ENCODE measurements around the gene GLYATL1. TPM values are rescaled to one million over a fixed set of nuclear protein-coding genes. Genes with fewer than 3 reads are reported as not detected.

The GLYATL1 gene
- total and polyA plus RNA-seq, 4 experiments from 2014 or later: not detected

DNA sequence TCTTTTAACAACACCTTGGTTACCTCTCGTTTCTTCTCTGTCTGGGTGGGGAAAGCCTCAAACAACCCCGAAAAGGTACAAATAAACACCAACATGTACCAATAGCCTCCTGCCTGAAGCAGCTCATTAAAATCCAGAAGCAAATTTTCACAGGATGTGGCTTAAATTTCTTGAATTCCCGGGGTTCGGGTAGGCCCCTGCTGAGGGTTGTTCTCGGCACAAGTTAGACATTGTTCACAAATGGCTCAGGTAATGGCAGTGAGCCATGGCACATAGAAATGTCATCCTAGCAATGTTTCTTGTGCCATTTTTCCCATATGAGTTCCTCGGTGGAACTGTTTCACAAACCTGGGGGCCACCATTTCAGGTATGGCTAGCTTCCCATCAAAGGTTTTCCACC is 19.7 kb upstream of the GLYATL1 start:
- peaks cover 2 to 5% of the 10 kb centered on the region in 2 donors for H3K27me3 Mint-ChIP-seq
- no peaks in the 10 kb centered on the region for H3K27me3 ChIP-seq (ENCODE audit: insufficient read depth, low read length)
- H3K4me1 Mint-ChIP-seq: peaks cover 5 to 9% (median 9%) of the 10 kb centered on the region in 4 donors
- H3K36me3 ChIP-seq (ENCODE audit: insufficient read depth, low read length): no peaks in the 10 kb centered on the region
- H3K9me3 ChIP-seq (ENCODE audit: control insufficient read depth in 1 of 2, low read length in 2 of 2): peaks cover 0 to 10% of the 10 kb centered on the region in 2 donors
- intact Hi-C loops (cut with micrococcal nuclease): no loop called here
- no peak overlapping the region for H3K27ac ChIP-seq (ENCODE audit: low read depth, low read length)
- H3K9me3 Mint-ChIP-seq: peaks cover 0 to 28% (median 18%) of the 10 kb centered on the region in 8 donors
- no peaks in the 10 kb centered on the region for H3K36me3 Mint-ChIP-seq
- no peak overlapping the region for H3K4me3 ChIP-seq (ENCODE audit: low read length in 2 of 2)
- ChIA-PET CTCF (ENCODE audit: partially characterized antibody) (no interaction called here), POLR2A (ENCODE audit: partially characterized antibody) (no interaction called here)
- no peaks in the 10 kb centered on the region for H3K4me1 ChIP-seq (ENCODE audit: insufficient read depth, low read length)
- no peak overlapping the region for H3K4me3 Mint-ChIP-seq
- H3K27ac Mint-ChIP-seq: no peak overlapping the region
- DNase-seq: no peak

DNA sequence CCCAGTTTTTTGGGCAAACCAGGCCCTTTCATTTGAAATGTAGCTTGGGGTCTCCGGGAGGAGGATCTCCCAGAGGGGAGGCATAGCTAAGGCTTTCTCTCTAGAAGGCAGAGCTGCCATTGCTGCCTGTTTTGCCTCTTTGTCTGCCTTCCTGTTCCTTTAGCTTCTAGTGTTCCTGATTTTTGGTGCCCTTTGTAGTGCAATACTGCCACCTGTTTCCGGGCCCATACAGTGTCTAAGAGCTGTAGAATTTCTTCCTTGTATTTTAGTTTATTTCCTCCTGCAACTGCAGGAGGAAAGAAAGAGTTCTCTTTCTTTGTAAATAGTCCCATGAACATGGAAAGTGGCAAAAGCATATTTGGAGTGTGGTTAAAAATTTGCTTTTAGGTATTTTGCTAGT is 19.3 kb upstream of the GLYATL1 start:
- H3K27ac Mint-ChIP-seq: no peak overlapping the region
- ChIA-PET CTCF (ENCODE audit: partially characterized antibody) (no interaction called here), POLR2A (ENCODE audit: partially characterized antibody) (no interaction called here)
- H3K27me3 ChIP-seq (ENCODE audit: insufficient read depth, low read length): no peaks in the 10 kb centered on the region
- H3K27ac ChIP-seq (ENCODE audit: low read depth, low read length): no peak overlapping the region
- H3K4me1 Mint-ChIP-seq: peaks cover 5 to 9% (median 9%) of the 10 kb centered on the region in 4 donors
- no peak for DNase-seq
- intact Hi-C loops (cut with micrococcal nuclease): loop anchor here (10.0 kb wide), 1 partner anchor 265 kb away; no protein-coding TSS in a partner anchor
- H3K4me3 Mint-ChIP-seq: no peak overlapping the region
- H3K9me3 Mint-ChIP-seq: peaks cover 0 to 28% (median 18%) of the 10 kb centered on the region in 8 donors
- H3K4me3 ChIP-seq (ENCODE audit: low read length in 2 of 2): no peak overlapping the region
- no peaks in the 10 kb centered on the region for H3K4me1 ChIP-seq (ENCODE audit: insufficient read depth, low read length)
- peaks cover 0 to 6% of the 10 kb centered on the region in 2 donors for H3K9me3 ChIP-seq (ENCODE audit: control insufficient read depth in 1 of 2, low read length in 2 of 2)
- H3K27me3 Mint-ChIP-seq: peaks cover 2 to 4% of the 10 kb centered on the region in 2 donors
- H3K36me3 Mint-ChIP-seq: no peaks in the 10 kb centered on the region
- H3K36me3 ChIP-seq (ENCODE audit: insufficient read depth, low read length): no peaks in the 10 kb centered on the region

DNA sequence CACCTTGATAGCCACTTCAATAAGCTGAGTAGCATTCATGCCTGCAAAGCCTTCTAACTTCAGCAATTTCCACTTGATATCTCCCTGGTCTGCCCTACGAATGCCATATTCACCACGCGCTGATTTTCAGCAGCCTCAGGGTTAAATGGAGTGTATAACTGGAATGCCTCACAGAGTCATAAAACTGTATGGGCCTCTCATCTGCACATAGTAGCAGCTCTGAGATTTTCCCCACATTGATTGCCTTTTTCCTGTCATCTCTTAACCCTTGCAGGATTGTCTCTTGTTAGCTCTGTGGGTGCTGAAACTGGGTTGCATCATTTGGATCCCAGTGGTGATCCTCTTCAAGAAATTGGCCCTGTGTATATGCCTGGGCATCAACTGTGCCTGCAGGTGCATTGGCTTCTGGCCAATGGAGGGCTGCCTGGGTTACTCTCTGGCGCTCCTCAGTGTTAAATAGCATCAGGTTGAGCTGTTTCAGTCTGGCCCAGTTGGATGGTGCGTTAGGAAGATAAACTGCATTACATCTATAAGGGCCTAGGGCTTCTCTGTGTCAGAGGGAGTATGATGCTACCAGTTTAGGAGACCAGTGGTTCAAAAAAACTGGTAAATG is 17.4 kb upstream of the GLYATL1 start:
- Mint-ChIP-seq H3K36me3 (no peaks in the 10 kb centered on the region), H3K9me3 (peaks cover 0 to 16% (median 11%) of the 10 kb centered on the region in 8 donors), H3K27ac (no peak overlapping the region), H3K27me3 (peaks cover 2% of the 10 kb centered on the region in 2 donors), H3K4me3 (no peak overlapping the region), H3K4me1 (peaks cover 5 to 9% (median 9%) of the 10 kb centered on the region in 4 donors)
- DNase-seq: no peak
- H3K4me3 ChIP-seq (ENCODE audit: low read length in 2 of 2): no peak overlapping the region
- no peaks in the 10 kb centered on the region for H3K4me1 ChIP-seq (ENCODE audit: insufficient read depth, low read length)
- peaks cover 0 to 5% of the 10 kb centered on the region in 2 donors for H3K9me3 ChIP-seq (ENCODE audit: control insufficient read depth in 1 of 2, low read length in 2 of 2)
- no peak overlapping the region for H3K27ac ChIP-seq (ENCODE audit: low read depth, low read length)
- ChIA-PET POLR2A (ENCODE audit: partially characterized antibody) (no interaction called here), CTCF (ENCODE audit: partially characterized antibody) (no interaction called here)
- peaks cover 4% of the 10 kb centered on the region for H3K27me3 ChIP-seq (ENCODE audit: insufficient read depth, low read length)
- intact Hi-C loops (cut with micrococcal nuclease): loop anchor here (10.0 kb wide), 1 partner anchor 267 kb away; no protein-coding TSS in a partner anchor
- H3K36me3 ChIP-seq (ENCODE audit: insufficient read depth, low read length): no peaks in the 10 kb centered on the region

DNA sequence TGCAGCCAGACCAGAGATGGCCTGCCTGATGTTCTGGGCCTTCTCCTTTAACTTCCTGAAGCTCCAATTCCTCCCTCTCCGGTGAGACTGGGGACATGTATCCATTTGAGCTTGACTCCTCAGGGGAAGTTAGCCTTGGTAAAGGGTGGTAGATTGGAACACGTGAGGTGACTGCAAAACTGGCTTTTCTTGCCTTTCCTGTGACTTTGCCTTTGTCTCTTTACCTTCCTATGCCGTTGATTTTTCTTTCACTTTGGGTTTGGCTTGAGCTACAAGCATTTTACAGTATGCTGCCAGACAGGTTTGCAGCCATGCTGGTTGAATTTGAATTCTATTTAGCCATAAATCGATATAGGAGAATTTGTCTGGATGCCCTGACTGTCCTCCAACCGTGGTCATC is 16.8 kb upstream of the GLYATL1 start:
- Histone ChIP-seq H3K27me3 (ENCODE audit: insufficient read depth, low read length) (peaks cover 7% of the 10 kb centered on the region), H3K36me3 (ENCODE audit: insufficient read depth, low read length) (no peaks in the 10 kb centered on the region), H3K9me3 (ENCODE audit: control insufficient read depth in 1 of 2, low read length in 2 of 2) (peaks cover 0 to 1% of the 10 kb centered on the region in 2 donors), H3K4me3 (ENCODE audit: low read length in 2 of 2) (no peak overlapping the region), H3K27ac (ENCODE audit: low read depth, low read length) (no peak overlapping the region), H3K4me1 (ENCODE audit: insufficient read depth, low read length) (no peaks in the 10 kb centered on the region)
- Mint-ChIP-seq H3K27ac (peak overlapping the region in 1 of 7 donors; percentile 49), H3K4me1 (peaks cover 6 to 11% (median 10%) of the 10 kb centered on the region in 4 donors), H3K4me3 (no peak overlapping the region), H3K9me3 (peaks cover 0 to 10% (median 5%) of the 10 kb centered on the region in 8 donors), H3K27me3 (peaks cover 2% of the 10 kb centered on the region in 2 donors), H3K36me3 (no peaks in the 10 kb centered on the region)
- ChIA-PET CTCF (ENCODE audit: partially characterized antibody) (no interaction called here), POLR2A (ENCODE audit: partially characterized antibody) (no interaction called here)
- DNase-seq: no peak
- intact Hi-C loops (cut with micrococcal nuclease): loop anchor here (10.0 kb wide), 1 partner anchor 268 kb away; no protein-coding TSS in a partner anchor

DNA sequence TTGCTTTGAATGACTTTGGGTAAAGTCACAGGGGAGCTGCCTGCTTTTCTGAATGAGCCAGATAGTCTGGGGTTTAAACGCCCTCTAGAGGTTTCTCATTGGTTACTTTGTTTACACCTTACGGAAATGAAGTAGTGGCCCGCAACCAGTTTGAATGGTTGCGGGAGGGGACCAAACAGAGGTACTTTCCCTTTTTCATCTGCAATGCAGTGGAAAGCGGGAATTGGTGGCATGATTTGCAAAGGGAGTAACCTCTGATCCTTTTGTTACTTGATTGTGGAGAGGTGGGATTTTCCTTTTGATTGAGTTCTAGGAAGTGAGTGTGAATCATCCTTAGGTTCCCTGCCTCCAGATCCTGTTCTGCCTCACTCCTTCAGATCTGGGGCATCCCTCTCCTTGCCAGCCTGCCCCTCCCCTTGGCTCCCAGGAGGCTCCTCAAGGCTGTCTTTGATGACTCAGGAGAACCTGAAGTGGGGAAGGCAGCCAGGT is 15.9 kb upstream of the GLYATL1 start:
- intact Hi-C loops (cut with micrococcal nuclease): loop anchor here (10.0 kb wide), 1 partner anchor 269 kb away; no protein-coding TSS in a partner anchor
- Histone ChIP-seq H3K9me3 (ENCODE audit: control insufficient read depth in 1 of 2, low read length in 2 of 2) (no peaks in the 10 kb centered on the region), H3K27me3 (ENCODE audit: insufficient read depth, low read length) (peaks cover 15% of the 10 kb centered on the region), H3K36me3 (ENCODE audit: insufficient read depth, low read length) (no peaks in the 10 kb centered on the region), H3K27ac (ENCODE audit: low read depth, low read length) (no peak overlapping the region), H3K4me3 (ENCODE audit: low read length in 2 of 2) (no peak overlapping the region), H3K4me1 (ENCODE audit: insufficient read depth, low read length) (no peaks in the 10 kb centered on the region)
- peak overlapping the region in 6 of 8 donors; percentile 13 to 73 (median 36) for H3K4me3 Mint-ChIP-seq
- H3K4me1 Mint-ChIP-seq: peaks cover 14 to 19% (median 17%) of the 10 kb centered on the region in 4 donors
- ChIA-PET CTCF (ENCODE audit: partially characterized antibody) (no interaction called here), POLR2A (ENCODE audit: partially characterized antibody) (no interaction called here)
- H3K27me3 Mint-ChIP-seq: peaks cover 5 to 7% of the 10 kb centered on the region in 2 donors
- peaks cover 0 to 3% (median under 1%) of the 10 kb centered on the region in 8 donors for H3K9me3 Mint-ChIP-seq
- DNase-seq: no peak
- H3K27ac Mint-ChIP-seq: no peak overlapping the region
- no peaks in the 10 kb centered on the region for H3K36me3 Mint-ChIP-seq

DNA sequence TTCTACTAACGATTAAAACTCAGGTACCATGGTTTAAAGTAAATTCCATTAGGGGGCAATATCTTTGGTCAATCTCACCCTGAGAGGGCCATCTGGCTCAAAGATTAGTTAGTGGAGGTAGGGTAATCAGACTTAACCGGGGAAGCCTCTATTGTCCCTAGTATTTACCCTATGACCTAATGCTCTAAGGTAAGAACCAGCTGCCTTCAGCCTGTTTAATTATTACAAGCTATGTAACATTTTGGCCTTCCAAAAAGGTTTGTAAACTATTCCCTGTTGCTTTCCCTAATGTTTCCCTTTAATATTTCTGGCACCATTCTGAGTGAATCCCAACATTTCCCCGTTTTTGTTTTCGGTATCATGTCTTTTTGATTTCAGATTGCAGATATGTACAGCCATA is 15.1 kb upstream of the GLYATL1 start:
- no peaks in the 10 kb centered on the region for H3K4me1 ChIP-seq (ENCODE audit: insufficient read depth, low read length)
- CTCF ChIA-PET (ENCODE audit: partially characterized antibody): no interaction called here
- Mint-ChIP-seq H3K4me3 (no peak overlapping the region), H3K9me3 (no peaks in the 10 kb centered on the region), H3K27me3 (peaks cover 8 to 11% of the 10 kb centered on the region in 2 donors), H3K27ac (no peak overlapping the region), H3K36me3 (no peaks in the 10 kb centered on the region), H3K4me1 (peaks cover 14 to 20% (median 17%) of the 10 kb centered on the region in 4 donors)
- intact Hi-C loops (cut with micrococcal nuclease): loop anchor here (10.0 kb wide), 1 partner anchor 269 kb away; no protein-coding TSS in a partner anchor
- no peaks in the 10 kb centered on the region for H3K36me3 ChIP-seq (ENCODE audit: insufficient read depth, low read length)
- DNase-seq: no peak
- no peaks in the 10 kb centered on the region for H3K9me3 ChIP-seq (ENCODE audit: control insufficient read depth in 1 of 2, low read length in 2 of 2)
- POLR2A ChIA-PET (ENCODE audit: partially characterized antibody): no interaction called here
- peaks cover 16% of the 10 kb centered on the region for H3K27me3 ChIP-seq (ENCODE audit: insufficient read depth, low read length)
- no peak overlapping the region for H3K4me3 ChIP-seq (ENCODE audit: low read length in 2 of 2)
- H3K27ac ChIP-seq (ENCODE audit: low read depth, low read length): no peak overlapping the region

DNA sequence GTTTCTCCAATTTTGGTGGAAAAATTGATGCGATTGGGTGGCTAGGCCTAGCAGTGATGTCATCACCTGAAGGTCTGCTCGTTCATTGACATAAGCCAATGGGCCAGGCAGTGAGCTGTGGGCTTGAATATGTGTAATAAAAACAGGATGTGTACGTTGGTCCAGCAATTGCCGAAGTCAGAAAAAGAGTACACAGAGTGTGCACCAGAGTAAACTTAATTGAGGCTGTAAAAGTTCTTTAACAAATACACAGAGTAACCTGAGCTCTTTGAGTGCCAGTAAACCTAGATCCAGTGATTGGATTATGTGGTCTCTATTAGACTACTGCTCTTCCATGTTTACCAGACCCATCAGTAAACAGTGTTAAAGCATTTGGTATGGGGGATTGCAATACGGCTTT is 13.0 kb upstream of the GLYATL1 start:
- DNase-seq: no peak
- H3K9me3 ChIP-seq (ENCODE audit: control insufficient read depth in 1 of 2, low read length in 2 of 2): no peaks in the 10 kb centered on the region
- no peaks in the 10 kb centered on the region for H3K36me3 ChIP-seq (ENCODE audit: insufficient read depth, low read length)
- no peaks in the 10 kb centered on the region for H3K36me3 Mint-ChIP-seq
- intact Hi-C loops (cut with micrococcal nuclease): loop anchor here (10.0 kb wide), 1 partner anchor 271 kb away; no protein-coding TSS in a partner anchor
- H3K27ac ChIP-seq (ENCODE audit: low read depth, low read length): no peak overlapping the region
- no peak overlapping the region for H3K4me3 ChIP-seq (ENCODE audit: low read length in 2 of 2)
- no peaks in the 10 kb centered on the region for H3K4me1 ChIP-seq (ENCODE audit: insufficient read depth, low read length)
- H3K27ac Mint-ChIP-seq: no peak overlapping the region
- peaks cover 12 to 13% of the 10 kb centered on the region in 2 donors for H3K27me3 Mint-ChIP-seq
- H3K27me3 ChIP-seq (ENCODE audit: insufficient read depth, low read length): peaks cover 16% of the 10 kb centered on the region
- no peaks in the 10 kb centered on the region for H3K9me3 Mint-ChIP-seq
- H3K4me3 Mint-ChIP-seq: no peak overlapping the region
- ChIA-PET CTCF (ENCODE audit: partially characterized antibody) (interaction anchor here (1.4 kb wide), 1 partner anchor 8 kb away, joined by 5 read pairs; no protein-coding TSS in a partner anchor), POLR2A (ENCODE audit: partially characterized antibody) (no interaction called here)
- peaks cover 14 to 20% (median 17%) of the 10 kb centered on the region in 4 donors for H3K4me1 Mint-ChIP-seq

Measured in CD4-positive, alpha-beta memory T cell (primary cell).